Fibroblast of skin of scalp (primary cell): Measurements from ENCODE around the gene BLTP3A.
"Not testable (repeated sequence)": the region's sequence is repeated elsewhere in the genome, so short reads cannot be mapped to it uniquely, and the experiment has no call there.

Source experiments
- DNase-seq: peaks from one replicate; pipeline ENCODE4 v3.0.0-alpha.2; 2013

Gene BLTP3A

DNA sequence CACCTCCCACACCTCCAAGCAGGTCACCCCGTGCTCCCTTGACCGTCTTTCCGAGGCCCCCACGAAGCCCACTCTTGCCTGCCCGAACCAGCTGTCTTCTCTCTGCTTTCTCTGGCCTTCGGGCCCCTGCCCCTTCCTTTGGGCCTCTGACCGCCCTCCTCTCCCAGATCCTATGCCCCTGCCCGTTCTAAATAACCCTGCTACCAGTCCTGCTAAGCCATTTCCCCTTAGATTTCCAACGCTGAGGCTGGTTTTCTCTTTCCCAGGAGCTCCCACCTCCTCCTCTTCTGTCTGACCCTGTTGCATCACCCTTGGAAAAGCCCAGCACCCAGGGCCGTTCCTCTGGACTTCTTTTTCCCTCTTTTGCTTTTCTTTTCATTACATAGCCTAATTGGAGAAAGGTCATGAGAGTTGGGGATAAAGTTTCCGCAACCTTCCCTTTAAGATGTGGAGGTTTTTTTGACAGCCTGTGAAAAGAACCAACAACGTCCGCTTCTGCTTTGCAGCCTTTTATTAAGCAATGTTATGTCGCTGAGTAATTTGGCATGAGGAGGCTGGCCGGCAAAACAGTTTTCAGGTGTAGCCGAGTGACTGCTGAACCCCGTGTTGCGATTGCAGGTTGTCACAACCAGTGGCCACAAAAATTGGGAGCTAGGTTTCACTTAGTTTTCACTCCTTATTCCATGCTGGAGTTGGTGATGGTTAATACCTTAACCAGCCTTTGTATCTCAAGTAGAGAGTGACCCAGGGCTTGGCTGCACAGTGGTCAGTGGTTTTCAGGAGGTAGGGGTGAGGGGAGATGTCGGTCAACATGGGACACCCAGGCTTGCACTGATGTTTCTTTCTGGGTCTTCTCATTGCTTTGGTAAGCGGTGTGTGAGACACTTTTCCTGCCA, 970 bp downstream of the BLTP3A start:
- peak; percentile 56 for DNase-seq

DNA sequence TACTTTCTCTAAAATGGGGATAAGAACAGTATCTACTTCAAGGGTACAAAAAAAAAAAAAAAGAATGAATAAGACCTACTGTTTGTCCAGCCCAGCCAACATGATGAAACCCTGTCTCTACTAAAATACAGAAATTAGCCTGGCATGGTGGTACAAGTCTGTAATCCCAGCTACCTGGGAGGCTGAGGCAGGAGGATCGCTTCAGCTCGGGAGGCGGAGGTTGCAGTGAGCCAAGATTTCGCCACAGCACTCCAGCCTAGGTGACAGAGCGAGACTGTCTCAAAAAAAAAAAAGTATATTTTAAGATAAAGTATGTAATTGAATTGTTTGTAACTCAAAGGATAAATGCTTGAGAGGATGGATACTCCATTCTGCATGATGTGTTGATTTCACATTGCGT, 2.0 kb downstream of the BLTP3A start:
- no peak for DNase-seq

DNA sequence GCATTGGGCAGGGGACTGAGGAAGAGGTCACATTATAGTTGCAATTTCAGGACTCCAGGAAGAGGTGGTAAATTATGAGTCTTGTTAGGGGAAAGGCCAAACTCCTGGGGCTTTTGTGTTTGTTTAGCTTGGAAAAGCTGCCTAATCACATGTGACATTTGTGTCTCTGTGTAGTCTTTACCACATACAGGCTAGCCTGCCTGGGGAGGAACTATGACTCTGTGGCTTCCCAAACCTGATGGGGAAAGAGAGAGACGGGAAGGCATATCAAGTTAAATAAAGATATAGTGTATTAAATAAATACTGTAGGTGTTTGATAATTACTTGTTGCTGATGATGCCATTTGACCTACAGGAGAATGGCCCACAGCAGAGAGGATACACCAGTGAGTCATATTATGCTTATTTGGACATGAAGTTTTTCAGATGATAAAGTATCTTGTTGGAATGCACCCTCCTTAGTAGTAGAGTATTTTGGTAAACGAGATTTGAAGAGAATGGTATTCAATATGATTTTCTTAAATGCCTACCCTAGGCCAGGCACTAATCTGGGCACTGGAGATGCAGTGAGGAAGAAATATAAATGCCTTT, 4.0 kb downstream of the BLTP3A start:
- DNase-seq: peak; percentile 21

DNA sequence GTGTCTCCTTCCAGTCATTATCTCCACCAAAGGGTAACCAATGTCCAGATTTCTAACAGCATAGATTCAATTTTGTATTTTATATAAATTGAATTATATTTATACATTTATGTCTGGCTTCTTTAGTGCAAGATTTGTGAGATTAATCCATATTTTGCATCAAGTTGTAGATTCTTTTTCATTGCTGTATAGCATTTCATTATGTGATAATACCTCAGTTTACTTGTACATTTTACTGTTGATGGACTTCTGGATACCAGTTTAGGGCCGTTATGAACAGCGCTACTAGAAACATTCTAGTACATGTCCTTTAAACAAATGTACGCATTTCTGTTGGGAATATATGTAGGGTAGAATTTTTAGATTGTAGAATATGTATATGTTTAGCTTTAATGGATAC, 6.2 kb downstream of the BLTP3A start:
- no peak for DNase-seq

DNA sequence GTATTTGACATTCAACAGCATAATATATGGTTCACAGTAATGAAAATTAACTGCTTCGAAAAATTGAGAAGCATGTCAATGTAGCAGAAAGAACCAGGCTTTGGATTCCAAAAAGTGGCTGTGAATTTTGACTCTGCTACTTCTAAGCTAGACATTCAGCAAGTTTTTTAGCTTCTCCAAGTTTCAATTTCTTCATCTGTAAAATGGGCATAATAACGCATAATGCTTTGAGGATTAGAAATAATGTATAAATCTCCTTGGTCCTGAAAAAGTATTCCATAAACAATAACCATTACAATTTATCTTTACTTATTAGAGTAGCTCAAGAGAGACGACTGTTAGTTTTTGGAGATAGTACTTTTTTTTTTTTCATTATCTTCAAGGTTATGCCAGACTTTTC, 7.7 kb downstream of the BLTP3A start:
- DNase-seq: no peak

DNA sequence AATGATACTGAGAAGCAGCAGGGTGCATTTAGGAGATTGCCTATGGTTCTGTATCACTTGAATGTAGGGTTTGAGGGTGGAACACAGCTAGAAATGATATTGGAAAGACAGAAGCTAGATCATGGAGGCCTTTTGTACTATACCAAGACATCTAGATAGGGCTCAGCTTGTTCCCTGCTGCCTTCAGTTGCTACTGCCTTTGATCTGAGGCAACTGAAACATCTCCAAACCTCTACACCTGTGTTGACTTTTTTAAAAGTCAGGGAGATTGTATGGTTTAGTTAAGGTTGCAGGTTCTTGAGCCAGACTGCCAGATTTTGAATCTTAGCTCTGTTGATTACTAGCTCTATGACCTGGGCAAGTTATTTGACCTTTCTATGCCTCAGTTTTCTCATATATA, 12.7 kb downstream of the BLTP3A start:
- no peak for DNase-seq

DNA sequence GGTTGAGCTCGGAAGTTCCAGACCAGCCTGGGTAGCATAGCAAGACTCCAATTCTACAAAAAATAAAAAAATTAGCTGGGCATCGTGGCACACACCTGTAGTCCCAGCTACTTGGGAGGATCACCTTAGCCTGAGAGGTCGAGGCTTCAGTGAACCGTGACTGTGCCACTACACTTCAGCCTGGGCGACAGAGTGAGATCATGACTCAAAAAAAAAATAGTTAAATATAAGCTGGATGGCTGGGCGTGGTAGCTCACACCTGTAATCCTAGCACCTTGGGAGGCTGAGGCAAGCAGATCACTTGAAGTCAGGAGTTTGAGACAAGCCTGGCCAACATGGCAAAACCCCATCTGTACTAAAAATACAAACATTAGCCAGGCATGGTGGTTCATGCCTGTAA, 13.2 kb downstream of the BLTP3A start:
- DNase-seq: not testable (repeated sequence)

DNA sequence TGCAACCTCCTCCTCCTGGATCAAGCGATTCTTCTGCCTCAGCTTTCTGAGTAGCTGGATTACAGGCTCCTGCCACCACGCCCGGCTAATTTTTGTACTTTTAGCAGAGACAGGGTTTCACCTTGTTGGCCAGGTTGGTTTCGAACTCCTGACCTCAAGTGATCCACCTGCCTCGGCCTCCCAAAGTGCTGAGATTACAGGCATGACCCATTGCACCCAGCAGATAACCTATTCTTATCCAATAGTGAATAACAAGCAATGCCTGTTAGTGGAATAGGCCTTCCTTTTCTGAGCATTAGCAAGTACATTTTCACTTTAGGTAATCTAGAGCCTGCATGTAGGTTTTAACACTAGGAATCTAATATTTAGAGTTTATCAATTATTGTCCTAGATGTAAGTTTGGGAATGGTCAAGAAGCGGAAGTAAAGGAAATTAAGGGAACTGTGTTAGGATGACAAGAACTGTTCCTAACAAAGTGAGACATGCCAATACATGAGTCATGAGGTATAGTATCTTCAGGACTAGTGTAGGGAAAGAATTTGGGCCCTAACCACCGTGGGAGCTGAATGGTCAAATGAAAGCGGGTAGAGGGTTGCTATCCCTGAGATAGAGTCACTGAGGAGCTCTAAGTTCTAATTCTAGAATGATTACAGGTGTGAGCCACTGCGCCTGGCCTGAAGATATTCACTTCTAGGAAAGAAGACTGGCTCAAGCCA, 15.0 kb downstream of the BLTP3A start:
- DNase-seq: peak; percentile 54

DNA sequence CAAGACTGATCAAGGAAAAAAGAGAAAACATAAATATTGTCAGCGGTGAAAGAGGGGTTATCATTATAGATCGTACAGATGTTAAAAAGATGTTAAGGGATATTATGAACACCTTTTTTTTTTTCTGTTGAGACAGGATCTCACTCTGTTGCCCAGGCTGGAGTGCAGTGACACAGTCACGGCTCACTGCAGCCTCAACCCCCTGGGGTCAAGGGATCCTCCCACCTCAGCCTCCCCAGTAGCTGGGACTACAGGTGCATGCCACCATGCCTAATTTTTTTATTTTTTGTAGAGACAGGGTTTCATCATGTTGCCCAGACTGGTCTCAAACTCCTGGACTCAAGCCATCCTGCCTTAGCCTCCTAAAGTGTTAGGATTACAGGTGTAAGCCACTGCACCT, 16.6 kb downstream of the BLTP3A start:
- not testable (repeated sequence) for DNase-seq

DNA sequence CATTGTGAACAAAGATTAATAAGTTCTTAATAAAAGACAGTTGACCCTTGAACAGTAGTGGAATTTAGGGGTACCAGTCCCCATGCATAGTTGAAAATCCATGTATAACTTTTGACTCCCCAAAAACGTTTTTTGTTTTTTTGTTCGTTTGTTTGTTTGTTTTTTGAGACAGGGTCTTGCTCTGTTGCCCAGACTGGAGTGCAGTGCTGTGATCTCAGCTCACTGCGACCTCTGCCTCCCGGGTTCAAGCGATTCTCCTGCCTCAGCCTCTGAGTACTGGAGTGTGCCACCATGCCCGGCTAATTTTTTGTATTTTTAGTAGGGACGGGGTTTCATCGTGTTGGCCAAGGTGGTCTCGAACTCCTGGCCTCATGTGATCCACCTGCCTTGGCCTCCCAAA, 17.5 kb downstream of the BLTP3A start:
- not testable (repeated sequence) for DNase-seq

DNA sequence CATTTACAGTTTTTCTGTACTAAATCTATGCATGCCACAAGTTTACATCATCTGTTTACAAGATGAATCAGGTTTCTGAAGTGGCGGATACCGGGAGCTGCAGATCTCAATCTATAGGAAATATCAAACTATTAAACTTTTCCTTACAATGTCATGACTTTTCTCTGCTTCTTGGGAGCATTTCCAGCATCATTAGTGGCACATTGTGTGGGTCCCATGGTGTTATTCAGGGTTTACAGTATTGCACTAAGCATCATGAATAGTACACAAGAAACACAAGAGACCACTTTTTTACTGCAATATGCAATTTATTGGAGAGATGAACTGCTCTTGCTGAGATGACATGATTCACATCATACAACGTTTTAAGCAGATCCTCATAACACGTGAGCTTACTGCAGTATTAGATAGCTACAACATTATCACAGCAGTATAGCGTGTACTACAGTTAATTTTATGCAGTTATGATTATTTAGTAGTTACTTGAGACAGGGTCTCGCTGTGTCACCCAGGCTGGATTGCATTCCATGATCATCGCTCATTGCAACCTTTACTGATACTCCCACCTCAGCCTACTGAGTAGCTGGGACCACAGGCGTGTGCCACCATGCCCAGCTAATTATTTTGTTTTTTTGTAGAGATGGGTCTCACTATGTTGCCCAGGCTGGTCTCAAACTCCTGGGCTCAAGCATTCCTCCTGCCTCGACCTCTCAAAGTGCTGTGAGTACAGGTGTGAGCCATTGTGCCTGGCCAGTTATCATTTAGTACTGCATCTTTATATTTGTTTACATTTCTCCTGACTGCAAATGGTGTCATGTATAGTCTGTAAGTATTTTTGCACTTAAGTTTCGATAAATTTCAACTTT, 18.4 kb downstream of the BLTP3A start:
- DNase-seq: no peak

DNA sequence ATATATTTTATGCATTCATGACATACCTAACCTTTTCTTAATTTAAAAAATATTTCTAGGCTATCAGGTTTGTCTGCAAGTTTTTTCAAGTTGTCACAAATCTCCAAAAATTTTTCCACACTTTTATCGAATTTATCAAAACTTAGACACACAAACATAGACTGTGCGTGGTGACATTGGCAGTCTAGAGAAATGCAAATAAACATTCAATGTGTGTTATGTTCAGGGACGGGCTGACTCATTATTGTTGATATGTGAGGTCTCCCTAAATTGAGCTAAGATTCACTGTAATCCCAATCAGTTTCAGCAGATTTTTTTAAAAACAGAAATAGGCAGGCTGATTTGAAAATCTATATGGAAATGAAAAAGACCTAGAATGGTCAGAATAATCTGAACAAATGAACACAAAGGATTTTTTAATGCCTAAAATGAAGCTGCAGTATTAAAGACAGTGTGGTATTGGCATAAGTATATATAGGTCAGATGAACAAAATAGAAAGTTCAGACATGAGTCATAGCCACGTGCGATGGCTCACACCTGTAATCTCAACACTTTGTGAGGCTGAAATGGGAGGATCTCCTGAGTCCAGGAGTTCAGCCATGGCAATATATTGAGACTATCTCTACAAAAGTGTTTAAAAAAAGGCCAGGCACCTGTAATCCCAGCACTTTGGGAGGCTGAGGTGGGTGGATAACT, 19.2 kb downstream of the BLTP3A start:
- DNase-seq: no peak

DNA sequence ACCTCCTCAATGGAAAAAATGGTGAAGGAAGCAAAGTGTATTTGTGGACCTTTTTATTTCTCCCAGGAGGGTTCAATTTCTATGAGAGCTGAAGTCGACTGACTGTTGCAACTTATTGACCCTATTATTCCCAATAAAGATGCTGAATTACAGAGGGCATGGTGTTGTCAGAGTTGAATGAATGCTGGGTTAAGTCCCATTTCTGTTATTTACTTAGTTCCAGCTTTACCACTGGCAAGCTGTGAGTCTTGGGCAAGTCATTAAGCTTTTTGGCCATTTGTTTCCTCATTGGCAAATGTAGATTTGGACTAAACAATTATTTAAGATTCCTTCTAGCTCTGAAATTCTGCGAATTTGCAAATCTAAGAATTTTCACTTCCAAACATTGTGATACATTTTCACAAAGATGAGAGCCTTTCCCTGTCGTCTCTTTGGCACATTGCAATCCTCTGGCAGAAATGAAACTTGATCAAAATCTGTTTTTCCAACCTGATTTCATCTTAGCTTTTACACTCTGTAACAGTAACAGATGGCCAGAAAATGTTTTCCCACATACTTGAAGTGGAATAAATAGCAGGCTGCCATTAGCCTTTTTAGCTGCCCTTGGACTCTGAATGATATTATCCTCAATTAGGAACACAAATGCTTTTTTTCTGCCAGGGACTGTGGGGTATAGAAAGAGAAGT, 21.3 kb downstream of the BLTP3A start:
- no peak for DNase-seq

DNA sequence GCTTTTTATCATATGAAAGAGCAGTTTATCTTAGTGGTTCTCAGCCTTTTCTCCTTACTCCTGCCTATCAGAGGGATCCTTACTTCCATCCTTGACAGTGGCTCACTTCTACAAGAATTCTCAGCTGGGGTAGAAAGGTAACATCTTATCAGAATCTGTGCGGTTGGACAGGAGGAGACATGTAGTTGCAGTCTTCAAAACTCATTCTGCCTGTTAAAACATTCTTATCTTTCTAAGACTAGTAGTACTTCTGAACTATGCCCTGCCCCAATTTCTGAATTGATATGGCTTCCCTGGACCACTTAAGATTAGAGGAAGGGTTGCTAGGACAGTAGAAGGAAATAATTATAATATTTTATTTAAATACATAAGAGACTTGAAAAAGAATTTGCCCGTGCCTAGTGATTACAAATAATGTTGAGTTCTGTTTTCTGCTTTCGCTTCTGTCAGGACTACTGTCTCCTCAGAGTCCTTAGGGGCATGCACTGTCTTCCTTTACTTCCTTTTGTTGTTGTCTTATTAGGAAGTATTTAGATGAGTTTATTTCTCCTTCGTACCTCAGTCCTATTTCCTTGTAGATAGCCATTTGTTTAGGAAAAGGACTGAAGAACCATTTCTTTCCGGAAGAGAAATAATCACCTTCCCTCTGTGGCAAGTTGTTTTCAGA, 24.9 kb downstream of the BLTP3A start:
- DNase-seq: no peak

DNA sequence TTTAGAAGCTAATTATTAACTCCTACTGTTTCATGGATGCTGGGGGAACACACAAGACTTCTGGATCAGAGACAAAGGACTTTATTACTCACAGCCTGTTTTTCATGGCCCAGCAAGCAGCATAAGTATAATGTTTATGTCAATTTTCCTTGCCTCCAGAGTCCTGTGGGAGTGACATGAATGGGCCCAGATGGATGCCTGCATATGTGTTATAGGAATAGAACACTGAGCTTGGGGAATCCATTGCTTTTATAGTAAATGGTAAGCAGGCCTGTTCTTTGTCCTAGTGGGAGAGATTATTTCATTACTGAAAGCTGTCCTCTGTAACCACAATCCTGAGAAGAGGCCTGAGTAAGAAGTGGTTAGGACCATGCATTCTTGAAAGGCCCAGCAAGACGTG, 25.6 kb downstream of the BLTP3A start:
- peak; percentile 52 for DNase-seq

DNA sequence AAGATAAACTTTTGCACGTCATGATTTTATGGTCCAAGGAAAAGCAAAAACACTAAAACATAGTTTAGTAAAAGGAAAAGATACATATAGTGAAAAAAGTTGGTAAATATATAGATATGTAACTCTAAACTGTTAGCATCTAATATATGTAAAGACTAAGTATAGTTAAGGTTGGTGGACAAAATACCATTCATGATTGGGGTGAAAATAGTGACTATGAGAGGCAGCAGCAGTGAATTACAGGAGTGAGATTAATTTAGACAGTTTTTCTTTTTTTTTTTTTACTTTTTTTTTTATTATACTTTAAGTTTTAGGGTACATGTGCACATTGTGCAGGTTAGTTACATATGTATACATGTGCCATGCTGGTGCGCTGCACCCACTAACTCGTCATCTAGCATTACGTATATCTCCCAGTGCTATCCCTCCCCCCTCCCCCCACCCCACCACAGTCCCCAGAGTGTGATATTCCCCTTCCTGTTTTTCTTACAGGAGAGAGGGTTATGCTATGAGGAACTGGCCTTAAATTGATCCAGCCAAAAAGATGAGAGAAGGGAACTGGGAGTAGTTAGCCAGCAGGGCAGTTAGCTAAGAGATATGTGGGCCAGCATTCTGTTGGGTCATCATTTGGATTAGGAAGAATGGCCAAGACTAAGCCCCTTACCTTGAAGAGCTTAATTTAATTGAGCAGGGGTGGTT, 27.1 kb downstream of the BLTP3A start:
- not testable (repeated sequence) for DNase-seq

DNA sequence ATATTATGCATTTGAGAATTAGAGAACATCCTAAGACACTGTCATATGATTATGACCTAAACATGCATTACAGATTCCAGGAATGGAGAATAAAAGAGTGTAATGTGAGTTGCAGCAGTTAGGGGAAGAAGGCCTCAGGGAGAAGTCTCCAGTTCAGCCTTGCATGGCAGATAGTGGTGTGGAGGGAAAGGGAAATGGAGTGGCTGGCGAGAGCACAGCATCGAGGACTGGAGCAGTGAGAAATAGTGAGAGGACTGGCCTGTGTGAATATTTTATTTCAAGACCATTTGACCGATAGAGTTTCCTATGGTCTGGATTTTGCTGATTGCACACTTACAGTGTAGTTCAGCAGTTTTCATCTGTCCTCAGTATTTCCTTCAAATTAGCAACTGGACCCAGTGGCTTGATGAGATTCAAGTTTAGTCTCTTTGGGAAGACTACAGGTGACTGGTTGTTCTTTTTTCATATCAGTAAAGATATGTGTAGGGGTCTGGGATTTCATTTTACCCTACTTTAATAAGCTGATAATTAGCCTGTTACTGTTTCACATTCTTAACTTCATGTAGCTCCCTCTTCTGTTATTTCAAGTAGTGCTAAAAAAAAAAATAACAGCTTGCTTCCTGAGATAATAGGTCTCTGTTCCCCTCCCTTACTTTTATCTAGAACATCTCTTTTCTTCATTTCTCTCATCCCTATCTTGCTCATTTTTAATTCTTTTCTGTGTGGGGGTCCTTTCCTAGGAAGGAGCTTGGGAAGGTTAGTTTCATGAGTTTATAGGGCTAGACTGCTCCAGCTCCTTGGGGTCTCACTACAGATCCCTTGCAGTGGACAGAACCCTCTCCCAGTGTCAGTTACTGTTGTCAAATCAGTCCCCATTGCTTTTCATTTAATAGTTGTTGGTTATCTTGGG, 27.9 kb downstream of the BLTP3A start:
- DNase-seq: no peak

DNA sequence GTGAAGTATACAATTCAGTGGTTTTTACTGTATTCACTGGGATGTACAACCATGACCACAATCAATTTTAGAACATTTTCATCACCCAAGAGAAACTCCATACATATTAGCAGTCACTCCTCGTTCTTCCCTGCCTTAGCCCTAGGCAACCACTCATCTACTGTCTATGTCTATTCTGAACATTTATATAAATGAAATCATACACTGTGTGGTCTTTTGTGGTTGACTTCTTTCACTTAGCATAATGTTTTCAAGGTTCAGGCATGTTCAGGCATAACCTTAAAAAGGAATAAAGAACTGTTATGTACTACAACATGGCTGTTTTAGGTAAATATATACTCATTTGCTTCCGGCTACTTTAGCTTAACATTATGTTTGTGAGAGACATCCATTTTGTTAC, 37.3 kb downstream of the BLTP3A start:
- DNase-seq: no peak

DNA sequence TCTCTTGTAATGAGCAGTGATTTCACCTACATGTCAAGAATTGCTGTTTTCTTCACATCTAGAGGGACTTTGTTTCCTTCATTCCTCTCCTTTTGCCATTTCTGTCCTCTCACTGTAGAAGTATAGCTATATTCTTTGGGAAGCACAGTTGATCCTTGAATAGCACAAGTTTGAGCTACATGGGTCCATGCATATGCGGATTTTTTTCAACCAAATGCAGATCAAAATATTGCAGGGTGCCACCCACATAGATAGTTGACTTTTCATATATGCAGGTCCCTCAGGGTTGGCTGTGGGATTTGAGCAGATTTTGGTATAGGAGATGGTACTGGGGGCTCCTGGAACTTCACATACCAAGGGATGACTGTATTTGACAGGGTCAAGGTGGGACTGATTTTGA, 41.1 kb downstream of the BLTP3A start:
- no peak for DNase-seq
